Heart left ventricle (tissue), 13 donors: Measurements from ENCODE around the gene CYB561D1.

ENCODE experiments used
- POLR2A ChIP-seq, 2 donors: fragments of 450-650 bp; IDR thresholded peaks; one replicate each; pipeline ENCODE4 v1.6.1; 2017; ENCODE audit warnings: antibody characterized with exemption in 2 of 2, mild to moderate bottlenecking in 2 of 2, moderate library complexity in 2 of 2
- TF ChIP-seq, protein P1 (sequence below), 12 donors: fragments of 200-600 bp; sonication (generic) in 4 of 12; IDR thresholded peaks; one replicate each; pipeline versions ENCODE4 v1.5.0 to v1.8.0; 2018 to 2022; ENCODE audit warnings: antibody characterized with exemption in 12 of 12, mild to moderate bottlenecking in 5 of 12
- donor health status: ischemic (EF 13 %, LVEDD 7.1; RV severe dilation, severe dysfunction).
- donor health status: DM: no; HTN: yes; CAD: no.
- donor health status: DM: no; HTN: no; CAD: no.
- donor health status: ischemic (EF 25% LVEDD 6.9; RV normal size, moderate dysfunction).
- donor health status: ischemic (EF 25% LVEDD 5.7; RV mildly dilated, moderate dysfunction).
- donor health status: ischemic (EF 35%, LVEDD 5.7; RV mildly dilated, moderate dysfunction).
- donor health status: nonischemic (EF 11% LVEDD 7.7; RV severe dilation, severe dysfunction).
- donor health status: DM: yes; HTN: yes; CAD: no.
- donor health status: PGD.
- donor health status: ischemic (EF 29% LVEDD 5.4; RV normal size, mild dysfunction).
- donor health status: nonischemic (EF 23%, LVEDD 6.1; RV moderate dilation, normal function).

DNA sequence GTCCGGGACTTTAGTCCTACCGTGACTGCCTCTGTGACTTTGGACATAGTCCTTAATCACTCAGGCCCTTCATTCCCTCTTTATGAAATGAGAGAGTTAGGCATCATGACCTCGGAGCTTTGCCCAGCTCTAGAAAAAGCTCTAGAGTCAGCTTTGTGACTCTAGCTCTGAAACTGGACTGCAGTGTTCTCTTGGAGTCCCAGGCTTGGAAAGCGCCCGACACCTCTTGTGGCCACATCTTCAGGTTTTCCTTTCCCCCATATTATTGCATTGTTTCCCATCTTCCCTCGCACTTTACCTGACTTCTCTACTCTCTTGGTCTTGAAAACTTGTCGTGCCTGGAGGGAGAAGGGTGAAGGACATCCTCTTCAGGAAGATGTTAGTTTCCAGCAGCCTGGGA is 28.1 kb downstream of the CYB561D1 start:
- TF ChIP-seq, protein P1, sequence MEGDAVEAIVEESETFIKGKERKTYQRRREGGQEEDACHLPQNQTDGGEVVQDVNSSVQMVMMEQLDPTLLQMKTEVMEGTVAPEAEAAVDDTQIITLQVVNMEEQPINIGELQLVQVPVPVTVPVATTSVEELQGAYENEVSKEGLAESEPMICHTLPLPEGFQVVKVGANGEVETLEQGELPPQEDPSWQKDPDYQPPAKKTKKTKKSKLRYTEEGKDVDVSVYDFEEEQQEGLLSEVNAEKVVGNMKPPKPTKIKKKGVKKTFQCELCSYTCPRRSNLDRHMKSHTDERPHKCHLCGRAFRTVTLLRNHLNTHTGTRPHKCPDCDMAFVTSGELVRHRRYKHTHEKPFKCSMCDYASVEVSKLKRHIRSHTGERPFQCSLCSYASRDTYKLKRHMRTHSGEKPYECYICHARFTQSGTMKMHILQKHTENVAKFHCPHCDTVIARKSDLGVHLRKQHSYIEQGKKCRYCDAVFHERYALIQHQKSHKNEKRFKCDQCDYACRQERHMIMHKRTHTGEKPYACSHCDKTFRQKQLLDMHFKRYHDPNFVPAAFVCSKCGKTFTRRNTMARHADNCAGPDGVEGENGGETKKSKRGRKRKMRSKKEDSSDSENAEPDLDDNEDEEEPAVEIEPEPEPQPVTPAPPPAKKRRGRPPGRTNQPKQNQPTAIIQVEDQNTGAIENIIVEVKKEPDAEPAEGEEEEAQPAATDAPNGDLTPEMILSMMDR (IDR thresholded peaks at IDR 0.05), result no peak
- TF ChIP-seq POLR2A (IDR thresholded peaks at IDR 0.05), result no peak
